PC-3 (cell line): Measurements from ENCODE around the gene BCAR3.

ENCODE experiments used
- EZH2phosphoT487 ChIP-seq: fragments of 300-600 bp; sonication (generic); IDR thresholded peaks from 2 replicates; pipeline ENCODE4 v1.6.1; 2018; ENCODE audit warnings: mild to moderate bottlenecking, antibody characterized with exemption, low read length, borderline replicate concordance
- TF ChIP-seq, protein P1 (sequence below): fragments of 300-600 bp; sonication (generic); conservative IDR thresholded peaks from 2 replicates; pipeline ENCODE4 v1.5.1; 2017; ENCODE audit warnings: antibody characterized with exemption, low read depth, mild to moderate bottlenecking, low read length

GRCh38 chr1:93705892-93706500 lies 24.4 kb upstream of the BCAR3 start:
- no peak for TF ChIP-seq EZH2phosphoT487
- TF ChIP-seq, protein P1, sequence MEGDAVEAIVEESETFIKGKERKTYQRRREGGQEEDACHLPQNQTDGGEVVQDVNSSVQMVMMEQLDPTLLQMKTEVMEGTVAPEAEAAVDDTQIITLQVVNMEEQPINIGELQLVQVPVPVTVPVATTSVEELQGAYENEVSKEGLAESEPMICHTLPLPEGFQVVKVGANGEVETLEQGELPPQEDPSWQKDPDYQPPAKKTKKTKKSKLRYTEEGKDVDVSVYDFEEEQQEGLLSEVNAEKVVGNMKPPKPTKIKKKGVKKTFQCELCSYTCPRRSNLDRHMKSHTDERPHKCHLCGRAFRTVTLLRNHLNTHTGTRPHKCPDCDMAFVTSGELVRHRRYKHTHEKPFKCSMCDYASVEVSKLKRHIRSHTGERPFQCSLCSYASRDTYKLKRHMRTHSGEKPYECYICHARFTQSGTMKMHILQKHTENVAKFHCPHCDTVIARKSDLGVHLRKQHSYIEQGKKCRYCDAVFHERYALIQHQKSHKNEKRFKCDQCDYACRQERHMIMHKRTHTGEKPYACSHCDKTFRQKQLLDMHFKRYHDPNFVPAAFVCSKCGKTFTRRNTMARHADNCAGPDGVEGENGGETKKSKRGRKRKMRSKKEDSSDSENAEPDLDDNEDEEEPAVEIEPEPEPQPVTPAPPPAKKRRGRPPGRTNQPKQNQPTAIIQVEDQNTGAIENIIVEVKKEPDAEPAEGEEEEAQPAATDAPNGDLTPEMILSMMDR = no peak
